GM12892 (cell line): ENCODE results near the gene KCNK3.

Experiments
- POLR2A ChIP-seq: IDR thresholded peaks from 2 replicates; pipeline ENCODE4 v1.6.1; 2011; ENCODE audit warnings: low read depth, low read length, control low read depth
- TAF1 ChIP-seq: IDR thresholded peaks from 2 replicates; pipeline ENCODE4 v1.6.1; 2011; ENCODE audit warnings: low read depth, mild to moderate bottlenecking, control low read depth, low read length, borderline replicate concordance

- TF ChIP-seq TAF1 (no peak), POLR2A (no peak)
Observed at GRCh38 chr2:26648516-26648915, 44.0 kb upstream of the KCNK3 start.
